Measurements from ENCODE around the gene ENOX1. TPM values are rescaled to one million over a fixed set of nuclear protein-coding genes. Genes with fewer than 3 reads are reported as not detected.

ENOX1 gene
- total and polyA plus RNA-seq, 2 of the 13 experiments (the other 11 are each of a cell fraction or from before 2014, with no cell fraction given): not detected

DNA sequence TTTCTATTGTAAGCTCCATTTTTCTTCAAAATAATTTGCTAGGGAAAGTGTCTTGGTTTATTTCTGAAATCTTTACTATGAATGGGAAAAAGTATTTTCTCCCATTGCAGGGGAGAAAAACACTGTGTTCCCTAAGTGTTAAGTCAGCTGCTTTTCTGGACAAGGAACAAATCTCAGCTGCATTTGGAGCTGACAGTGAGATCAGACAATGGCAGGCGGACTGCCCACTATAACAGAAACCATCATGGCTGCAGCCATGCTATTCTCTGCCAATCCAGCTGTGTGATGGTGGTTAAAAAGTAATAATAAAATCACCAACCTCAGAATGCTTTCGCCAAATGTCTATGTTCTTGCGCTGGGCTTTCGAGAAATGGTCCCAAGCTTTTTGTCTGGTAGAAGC lies 460.7 kb downstream of the ENOX1 start:
- Histone ChIP-seq H3K27ac (ENCODE audit: extremely low read length, insufficient read depth, low read length) (no peak overlapping the region), H3K4me1 (ENCODE audit: insufficient read depth, low read length) (no peaks in the 10 kb centered on the region), H3K36me3 (replicated peaks in 1 of 2; ENCODE audit: control insufficient read depth in 1 of 2, insufficient read depth in 2 of 2, low read length in 2 of 2) (no peaks in the 10 kb centered on the region), H4K20me1 (ENCODE audit: insufficient read depth, low read length) (no peaks in the 10 kb centered on the region), H3K9me3 (ENCODE audit: low read length) (no peaks in the 10 kb centered on the region), H3K4me2 (ENCODE audit: low read depth, low read length) (no peak overlapping the region), H3K27me3 (ENCODE audit: control insufficient read depth in 1 of 2, insufficient read depth in 2 of 2, low read length in 2 of 2) (no peaks in the 10 kb centered on the region), H3K9ac (ENCODE audit: insufficient read depth, low read depth, low read length) (no peak overlapping the region), H3K4me3 (replicated peaks in 1 of 3; ENCODE audit: insufficient read depth in 1 of 3, low read depth in 2 of 3, low read length in 3 of 3) (no peak overlapping the region), H3K79me2 (ENCODE audit: insufficient read depth, low read length) (no peaks in the 10 kb centered on the region), H2AFZ (ENCODE audit: low read length) (no peak overlapping the region)
- BruUV-seq (replicated peaks): no TSS peak
- 64% methylated on average over 4 of the region's 4 CpGs for WGBS (ENCODE audit: low lambda C conversion rate)
- POLR2A ChIA-PET: no interaction called here
- ATAC-seq (no peak), DNase-seq (ENCODE audit: low spot score) (no peak), FAIRE-seq (no peak)
- intact Hi-C loops (cut with micrococcal nuclease; ENCODE audit: unreplicated experiment): no loop called here
- CTCF ChIA-PET (ENCODE audit: low intra/inter-chr PET ratio, low total read pairs): no interaction called here
- in situ Hi-C loops (cut with HindIII; ENCODE audit: extremely low pct_ligation_motif_present, low pct_unique_long_range_greater_than_20kb): no loop called here
- TF ChIP-seq CBX1 (IDR thresholded peaks at IDR 0.05; ENCODE audit: low read depth): no peak
- no peak for TF ChIP-seq GMEB1 (CRISPR knock-in tag; IDR thresholded peaks at IDR 0.05; ENCODE audit: borderline replicate concordance)
- TF ChIP-seq ZBTB10 (CRISPR knock-in tag; IDR thresholded peaks at IDR 0.05; ENCODE audit: borderline replicate concordance): no peak
- no peak for TF ChIP-seq ZNF430 (CRISPR knock-in tag; IDR thresholded peaks at IDR 0.05)
- TF ChIP-seq ZBTB33 (CRISPR knock-in tag; IDR thresholded peaks at IDR 0.05): no peak
- no peak for TF ChIP-seq ZNF563 (CRISPR knock-in tag; IDR thresholded peaks at IDR 0.05)
- no peak for TF ChIP-seq ZNF652 (CRISPR knock-in tag; IDR thresholded peaks at IDR 0.05; ENCODE audit: borderline replicate concordance, low read depth)
- TF ChIP-seq HHEX (CRISPR knock-in tag; IDR thresholded peaks at IDR 0.05): no peak
- TF ChIP-seq ZSCAN31 (CRISPR knock-in tag; IDR thresholded peaks at IDR 0.05; ENCODE audit: low read depth): no peak
- no peak for TF ChIP-seq SIN3A (IDR thresholded peaks at IDR 0.05; ENCODE audit: borderline replicate concordance, low read depth, low read length)
- no peak for TF ChIP-seq SNAPC2 (CRISPR knock-in tag; IDR thresholded peaks at IDR 0.05)
- no peak for TF ChIP-seq MEIS2 (CRISPR knock-in tag; IDR thresholded peaks at IDR 0.05)
- no peak for TF ChIP-seq ZNF776 (CRISPR knock-in tag; IDR thresholded peaks at IDR 0.05)
- no peak for TF ChIP-seq NFE2L1 (CRISPR knock-in tag; IDR thresholded peaks at IDR 0.05; ENCODE audit: borderline replicate concordance)
- no peak for TF ChIP-seq SOX13 (IDR thresholded peaks at IDR 0.05)
- no peak for TF ChIP-seq SOX13 (CRISPR knock-in tag; conservative IDR thresholded peaks at IDR 0.05 in 1 of 2, IDR thresholded peaks at IDR 0.05 in 1 of 2)
- TF ChIP-seq FOXA1 (IDR thresholded peaks at IDR 0.05): no peak
- TF ChIP-seq FOXA1 (CRISPR knock-in tag; IDR thresholded peaks at IDR 0.05): no peak

All from HepG2 (cell line).